Stimulated activated CD4-positive, alpha-beta T cell treated with anti-CD3 and anti-CD28 coated beads, TNF-alpha, amount 100 ng/mL, for 48 hours (primary cell): Measurements from ENCODE around the gene PCDHGA10.
"Not testable (repeated sequence)": the region's sequence is repeated elsewhere in the genome, so short reads cannot be mapped to it uniquely, and the experiment has no call there.

Source experiments
- DNase-seq, 3 donors: peaks; one replicate each; pipeline ENCODE4 v3.0.0-alpha.2; 2020; ENCODE audit warnings: low read depth in 3 of 3

PCDHGA10 gene

DNA sequence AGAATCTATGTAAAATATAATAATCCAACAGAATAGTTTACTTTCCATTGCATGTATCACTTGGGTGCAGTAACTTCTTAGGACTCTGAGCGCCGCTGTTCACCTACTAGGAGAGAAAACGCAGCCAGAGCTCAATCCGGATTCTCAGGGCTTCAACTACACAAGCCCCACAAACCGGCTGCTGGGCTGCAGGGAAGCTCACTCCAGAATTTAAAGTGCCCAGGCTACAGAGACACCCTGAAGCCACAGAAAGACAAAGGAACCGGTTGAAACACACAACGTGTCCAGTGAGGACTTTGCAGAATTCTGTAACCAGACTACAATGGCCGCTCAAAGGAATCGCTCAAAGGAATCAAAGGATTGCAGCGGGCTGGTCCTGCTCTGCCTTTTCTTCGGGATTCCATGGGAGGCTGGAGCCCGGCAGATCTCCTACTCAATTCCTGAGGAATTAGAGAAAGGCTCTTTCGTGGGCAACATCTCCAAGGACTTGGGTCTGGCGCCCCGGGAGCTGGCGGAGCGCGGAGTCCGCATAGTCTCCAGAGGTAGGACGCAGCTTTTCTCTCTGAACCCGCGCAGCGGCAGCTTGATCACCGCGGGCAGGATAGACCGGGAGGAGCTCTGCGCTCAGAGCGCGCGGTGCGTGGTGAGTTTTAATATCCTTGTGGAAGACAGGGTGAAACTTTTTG lies at the start of gene PCDHGA10:
PCDHGA10 (plus strand) TSS at position 134 of the 686 bp plus-strand sequence; CDS start at position 323, 189 bp downstream.
- peak in 1 of 3 donors; percentile 22 for DNase-seq

DNA sequence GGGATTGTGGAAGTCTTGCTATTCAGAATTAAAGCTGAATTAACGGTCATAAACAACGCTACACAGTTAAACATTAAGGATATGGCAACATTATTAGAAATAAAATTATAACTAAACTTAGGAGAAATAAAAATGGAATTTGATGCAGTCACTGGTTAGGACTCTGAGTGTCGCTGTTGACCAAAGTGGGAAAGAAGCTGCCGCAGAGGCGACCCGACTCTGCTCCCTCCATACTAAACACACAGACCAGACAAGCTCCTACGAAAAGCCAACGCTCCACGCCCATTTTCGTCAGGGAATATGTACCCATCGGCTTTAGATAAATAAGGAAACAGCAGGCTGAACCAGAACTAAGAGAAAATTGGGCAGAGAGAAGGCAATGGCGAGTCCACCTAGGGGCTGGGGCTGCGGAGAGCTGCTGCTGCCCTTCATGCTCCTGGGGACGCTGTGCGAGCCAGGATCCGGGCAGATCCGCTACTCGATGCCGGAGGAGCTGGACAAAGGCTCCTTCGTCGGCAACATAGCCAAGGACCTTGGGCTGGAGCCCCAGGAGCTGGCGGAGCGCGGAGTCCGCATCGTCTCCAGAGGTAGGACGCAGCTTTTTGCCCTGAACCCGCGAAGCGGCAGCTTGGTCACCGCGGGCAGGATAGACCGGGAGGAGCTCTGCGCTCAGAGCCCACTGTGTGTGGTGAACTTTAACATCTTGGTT lies 48.7 kb upstream of the PCDHGA10 start, which contains the start of gene PCDHGA5:
PCDHGA5 (plus strand) TSS at position 211 of the 709 bp plus-strand sequence; CDS start at position 380, 169 bp downstream.
- DNase-seq, result no peak

DNA sequence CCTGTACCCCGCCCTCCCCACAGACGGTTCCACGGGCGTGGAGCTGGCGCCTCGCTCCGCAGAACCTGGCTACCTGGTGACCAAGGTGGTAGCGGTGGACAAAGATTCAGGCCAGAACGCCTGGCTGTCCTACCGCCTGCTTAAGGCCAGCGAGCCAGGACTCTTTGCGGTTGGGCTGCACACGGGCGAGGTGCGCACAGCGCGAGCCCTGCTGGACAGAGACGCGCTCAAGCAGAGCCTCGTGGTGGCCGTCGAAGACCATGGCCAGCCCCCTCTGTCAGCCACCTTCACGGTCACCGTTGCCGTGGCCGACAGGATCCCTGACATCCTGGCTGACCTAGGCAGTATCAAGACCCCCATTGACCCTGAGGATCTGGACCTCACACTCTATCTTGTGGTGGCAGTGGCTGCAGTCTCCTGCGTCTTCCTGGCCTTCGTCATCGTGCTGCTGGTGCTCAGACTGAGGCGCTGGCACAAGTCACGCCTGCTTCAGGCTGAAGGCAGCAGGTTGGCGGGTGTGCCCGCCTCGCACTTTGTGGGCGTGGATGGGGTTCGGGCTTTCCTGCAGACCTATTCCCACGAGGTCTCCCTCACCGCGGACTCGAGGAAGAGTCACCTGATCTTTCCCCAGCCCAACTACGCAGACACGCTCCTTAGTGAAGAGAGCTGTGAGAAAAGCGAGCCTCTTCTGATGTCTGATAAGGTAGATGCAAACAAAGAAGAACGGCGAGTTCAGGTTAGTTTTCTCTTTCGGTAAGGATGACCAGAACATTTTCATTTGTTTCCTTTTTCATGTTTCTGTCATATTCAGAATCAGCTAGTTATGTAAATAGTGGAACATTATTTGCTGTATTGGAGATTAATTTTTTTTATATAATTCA lies 46.5 kb upstream of the PCDHGA10 start:
- no peak for DNase-seq

DNA sequence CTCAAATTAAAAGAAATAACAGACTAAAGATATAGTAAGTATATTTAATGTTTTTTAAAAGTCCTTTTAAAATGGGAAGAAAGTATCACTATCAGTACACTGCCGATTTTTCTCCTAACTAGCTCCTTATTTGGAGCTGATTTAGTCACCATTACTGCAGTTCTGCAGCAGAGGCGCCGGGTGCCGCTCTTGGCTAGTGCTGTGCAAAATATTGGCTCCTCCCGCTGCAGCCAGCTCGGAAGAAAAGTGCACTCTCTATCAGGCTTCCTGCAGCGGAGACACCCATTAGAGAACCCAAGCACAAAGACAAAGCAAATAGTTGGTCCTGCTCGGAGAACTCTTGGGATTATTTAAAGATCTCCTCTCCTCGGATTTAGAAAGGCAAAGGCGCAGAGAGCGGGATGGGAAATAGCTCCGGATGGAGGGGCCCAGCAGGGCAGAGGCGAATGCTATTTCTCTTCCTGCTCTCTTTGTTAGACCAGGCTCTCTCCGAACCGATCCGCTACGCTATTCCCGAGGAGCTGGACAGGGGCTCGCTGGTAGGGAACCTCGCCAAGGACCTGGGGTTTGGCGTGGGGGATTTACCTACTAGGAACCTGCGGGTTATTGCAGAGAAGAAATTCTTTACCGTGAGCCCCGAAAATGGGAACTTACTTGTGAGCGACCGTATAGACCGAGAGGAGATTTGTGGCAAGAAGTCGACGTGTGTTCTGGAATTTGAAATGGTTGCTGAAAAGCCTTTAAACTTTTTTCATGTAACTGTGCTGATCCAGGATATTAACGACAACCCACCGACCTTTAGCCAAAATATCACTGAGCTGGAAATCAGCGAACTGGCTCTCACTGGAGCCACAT lies 42.6 kb upstream of the PCDHGA10 start, which contains the start of gene PCDHGB3:
PCDHGB3 (plus strand) TSS at position 249 of the 855 bp plus-strand sequence; CDS start at position 402, 153 bp downstream.
- DNase-seq, result no peak

DNA sequence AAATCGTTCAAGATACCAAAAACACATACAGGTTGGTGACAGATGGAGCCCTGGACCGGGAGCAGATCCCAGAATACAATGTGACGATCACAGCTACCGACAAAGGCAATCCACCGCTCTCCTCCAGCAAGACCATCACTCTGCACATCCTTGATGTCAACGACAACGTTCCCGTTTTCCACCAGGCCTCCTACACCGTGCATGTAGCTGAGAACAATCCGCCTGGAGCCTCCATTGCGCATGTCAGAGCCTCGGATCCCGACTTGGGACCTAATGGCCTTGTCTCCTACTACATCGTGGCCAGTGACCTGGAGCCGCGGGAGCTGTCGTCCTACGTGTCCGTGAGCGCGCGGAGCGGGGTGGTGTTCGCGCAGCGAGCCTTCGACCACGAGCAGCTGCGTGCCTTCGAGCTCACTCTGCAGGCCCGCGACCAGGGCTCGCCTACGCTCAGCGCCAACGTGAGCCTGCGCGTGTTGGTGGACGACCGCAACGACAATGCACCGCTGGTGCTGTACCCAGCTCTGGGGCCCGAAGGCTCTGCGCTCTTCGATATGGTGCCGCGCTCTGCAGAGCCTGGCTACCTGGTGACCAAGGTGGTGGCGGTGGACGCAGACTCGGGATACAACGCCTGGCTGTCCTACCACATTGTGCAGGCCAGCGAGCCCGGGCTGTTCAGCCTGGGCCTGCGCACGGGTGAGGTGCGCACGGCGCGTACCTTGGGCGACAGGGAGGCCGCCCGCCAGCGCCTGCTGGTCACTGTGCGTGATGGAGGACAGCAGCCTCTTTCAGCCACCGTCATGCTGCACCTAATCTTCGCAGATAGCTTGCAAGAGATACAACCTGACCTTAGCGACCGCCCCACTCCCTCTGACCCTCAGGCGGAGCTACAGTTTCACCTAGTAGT lies 41.0 kb upstream of the PCDHGA10 start:
- DNase-seq, result no peak

DNA sequence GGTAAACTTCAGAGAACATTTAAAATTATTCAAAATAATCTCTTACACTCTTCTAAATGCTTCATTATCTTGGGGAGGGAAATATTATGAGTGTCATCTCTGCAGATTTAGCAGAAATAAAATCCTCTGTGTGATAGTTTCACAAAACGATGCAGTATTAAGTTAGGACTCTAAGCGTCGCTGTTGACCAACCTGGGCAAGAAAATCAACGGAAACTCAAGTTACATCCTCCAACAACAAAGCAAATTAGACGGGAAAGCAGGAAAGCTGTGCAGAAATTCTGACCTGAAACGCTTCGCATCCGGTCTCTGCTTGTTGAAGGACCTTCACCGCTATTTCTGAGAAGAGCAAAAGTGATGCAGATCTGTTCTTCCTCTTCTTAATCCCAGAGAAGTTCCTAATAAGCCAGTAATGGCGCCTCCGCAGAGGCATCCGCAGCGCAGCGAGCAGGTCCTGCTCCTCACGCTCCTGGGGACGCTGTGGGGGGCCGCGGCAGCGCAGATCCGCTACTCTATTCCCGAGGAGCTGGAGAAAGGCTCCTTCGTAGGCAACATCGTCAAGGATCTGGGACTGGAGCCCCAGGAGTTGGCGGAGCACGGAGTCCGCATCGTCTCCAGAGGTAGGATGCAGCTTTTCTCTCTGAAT lies 39.0 kb upstream of the PCDHGA10 start, which contains the start of gene PCDHGA6:
PCDHGA6 (plus strand) TSS at position 219 of the 645 bp plus-strand sequence; CDS start at position 412, 193 bp downstream.
- no peak for DNase-seq

DNA sequence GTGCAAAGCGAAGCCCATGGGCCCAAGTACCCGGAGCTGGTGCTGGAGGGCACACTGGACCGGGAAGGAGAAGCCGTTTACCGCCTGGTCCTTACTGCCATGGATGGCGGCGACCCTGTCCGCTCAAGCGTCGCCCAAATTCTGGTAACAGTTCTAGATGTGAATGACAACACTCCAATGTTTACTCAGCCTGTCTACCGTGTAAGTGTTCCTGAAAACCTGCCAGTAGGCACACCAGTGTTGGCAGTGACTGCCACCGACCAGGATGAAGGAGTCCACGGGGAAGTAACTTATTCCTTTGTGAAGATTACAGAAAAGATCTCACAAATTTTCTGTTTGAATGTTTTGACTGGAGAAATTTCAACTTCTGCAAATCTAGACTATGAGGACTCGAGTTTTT lies 38.2 kb upstream of the PCDHGA10 start:
- no peak for DNase-seq

DNA sequence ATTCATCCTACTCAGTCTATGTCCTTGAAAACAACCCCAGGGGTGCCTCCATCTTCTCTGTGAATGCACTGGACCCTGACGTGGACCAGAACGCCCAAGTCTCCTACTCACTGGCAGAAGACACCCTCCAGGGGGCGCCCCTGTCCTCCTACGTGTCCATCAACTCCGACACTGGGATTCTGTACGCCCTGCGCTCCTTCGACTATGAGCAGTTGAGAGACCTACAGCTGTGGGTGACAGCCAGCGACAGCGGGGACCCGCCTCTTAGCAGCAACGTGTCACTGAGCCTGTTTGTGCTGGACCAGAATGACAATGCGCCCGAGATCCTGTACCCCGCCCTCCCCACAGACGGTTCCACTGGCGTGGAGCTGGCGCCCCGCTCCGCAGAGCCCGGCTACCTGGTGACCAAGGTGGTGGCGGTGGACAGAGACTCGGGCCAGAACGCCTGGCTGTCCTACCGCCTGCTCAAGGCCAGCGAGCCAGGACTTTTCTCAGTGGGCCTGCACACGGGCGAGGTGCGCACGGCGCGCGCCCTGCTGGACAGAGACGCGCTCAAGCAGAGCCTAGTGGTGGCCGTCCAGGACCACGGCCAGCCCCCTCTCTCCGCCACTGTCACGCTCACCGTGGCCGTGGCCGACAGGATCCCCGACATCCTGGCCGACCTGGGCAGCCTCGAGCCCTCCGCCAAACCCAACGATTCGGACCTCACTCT lies 37.2 kb upstream of the PCDHGA10 start:
- DNase-seq, result not testable (repeated sequence)

DNA sequence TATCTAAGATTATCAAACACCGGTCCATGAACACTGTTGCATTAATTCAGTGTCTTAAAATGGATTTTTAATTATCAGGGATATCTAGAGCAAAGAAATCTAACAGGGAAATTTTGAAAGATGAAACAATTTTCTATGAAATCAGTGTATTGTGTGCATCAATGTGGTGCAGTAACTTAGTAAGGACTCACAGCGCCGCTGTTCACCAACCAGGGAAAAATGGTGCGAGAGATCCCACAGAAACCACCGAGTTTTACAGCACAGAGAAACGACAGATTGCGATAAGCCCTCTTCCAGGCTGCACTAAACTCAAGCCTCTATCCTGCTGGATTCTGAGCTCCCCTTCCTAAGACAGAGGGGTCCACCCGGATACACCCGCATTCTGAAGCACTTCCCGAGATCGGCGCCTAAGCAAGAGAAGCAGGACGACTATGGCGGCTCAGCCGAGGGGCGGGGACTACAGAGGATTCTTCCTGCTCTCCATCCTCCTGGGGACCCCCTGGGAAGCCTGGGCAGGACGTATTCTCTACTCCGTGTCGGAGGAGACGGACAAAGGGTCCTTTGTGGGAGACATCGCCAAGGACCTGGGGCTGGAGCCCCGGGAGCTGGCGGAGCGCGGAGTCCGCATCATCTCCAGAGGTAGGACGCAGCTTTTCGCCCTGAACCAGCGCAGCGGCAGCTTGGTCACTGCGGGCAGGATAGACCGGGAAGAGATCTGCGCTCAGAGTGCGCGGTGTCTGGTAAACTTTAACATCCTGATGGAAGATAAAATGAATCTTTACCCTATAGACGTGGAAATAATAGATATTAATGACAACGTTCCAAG lies 30.1 kb upstream of the PCDHGA10 start, which contains the start of gene PCDHGA7:
PCDHGA7 (plus strand) TSS at position 274 of the 826 bp plus-strand sequence; CDS start at position 432, 158 bp downstream.
- no peak for DNase-seq

DNA sequence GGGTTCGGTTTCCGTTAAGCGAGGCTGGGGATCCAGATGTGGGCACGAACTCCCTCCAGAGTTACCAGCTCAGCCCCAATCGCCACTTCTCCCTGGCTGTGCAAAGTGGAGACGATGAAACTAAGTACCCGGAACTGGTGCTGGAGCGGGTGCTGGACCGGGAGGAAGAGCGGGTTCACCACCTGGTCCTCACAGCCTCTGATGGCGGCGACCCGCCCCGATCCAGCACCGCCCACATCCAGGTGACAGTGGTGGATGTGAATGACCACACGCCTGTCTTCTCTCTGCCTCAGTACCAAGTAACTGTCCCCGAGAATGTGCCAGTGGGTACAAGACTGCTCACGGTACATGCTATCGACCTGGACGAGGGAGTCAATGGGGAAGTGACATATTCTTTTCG lies 29.4 kb upstream of the PCDHGA10 start:
- no peak for DNase-seq

DNA sequence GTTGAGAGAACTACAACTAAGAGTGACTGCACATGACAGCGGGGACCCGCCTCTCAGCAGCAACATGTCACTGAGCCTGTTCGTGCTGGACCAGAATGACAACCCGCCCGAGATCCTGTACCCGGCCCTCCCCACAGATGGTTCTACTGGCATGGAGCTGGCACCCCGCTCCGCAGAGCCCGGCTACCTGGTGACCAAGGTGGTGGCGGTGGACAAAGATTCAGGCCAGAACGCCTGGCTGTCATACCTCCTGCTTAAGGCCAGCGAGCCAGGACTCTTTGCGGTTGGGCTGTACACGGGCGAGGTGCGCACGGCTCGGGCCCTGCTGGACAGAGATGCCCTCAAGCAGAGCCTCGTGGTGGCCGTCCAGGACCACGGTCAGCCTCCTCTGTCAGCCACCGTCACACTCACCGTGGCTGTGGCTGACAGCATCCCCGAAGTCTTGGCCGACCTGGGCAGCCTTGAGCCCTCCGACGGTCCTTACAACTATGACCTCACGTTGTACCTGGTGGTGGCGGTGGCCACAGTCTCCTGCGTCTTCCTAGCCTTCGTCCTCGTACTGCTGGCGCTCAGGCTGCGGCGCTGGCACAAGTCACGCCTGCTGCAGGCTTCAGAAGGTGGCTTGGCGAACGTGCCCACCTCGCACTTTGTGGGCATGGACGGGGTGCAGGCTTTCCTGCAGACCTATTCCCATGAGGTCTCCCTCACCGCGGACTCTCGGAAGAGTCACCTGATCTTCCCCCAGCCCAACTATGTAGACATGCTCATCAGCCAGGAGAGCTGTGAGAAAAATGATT lies 28.1 kb upstream of the PCDHGA10 start:
- DNase-seq, result no peak

DNA sequence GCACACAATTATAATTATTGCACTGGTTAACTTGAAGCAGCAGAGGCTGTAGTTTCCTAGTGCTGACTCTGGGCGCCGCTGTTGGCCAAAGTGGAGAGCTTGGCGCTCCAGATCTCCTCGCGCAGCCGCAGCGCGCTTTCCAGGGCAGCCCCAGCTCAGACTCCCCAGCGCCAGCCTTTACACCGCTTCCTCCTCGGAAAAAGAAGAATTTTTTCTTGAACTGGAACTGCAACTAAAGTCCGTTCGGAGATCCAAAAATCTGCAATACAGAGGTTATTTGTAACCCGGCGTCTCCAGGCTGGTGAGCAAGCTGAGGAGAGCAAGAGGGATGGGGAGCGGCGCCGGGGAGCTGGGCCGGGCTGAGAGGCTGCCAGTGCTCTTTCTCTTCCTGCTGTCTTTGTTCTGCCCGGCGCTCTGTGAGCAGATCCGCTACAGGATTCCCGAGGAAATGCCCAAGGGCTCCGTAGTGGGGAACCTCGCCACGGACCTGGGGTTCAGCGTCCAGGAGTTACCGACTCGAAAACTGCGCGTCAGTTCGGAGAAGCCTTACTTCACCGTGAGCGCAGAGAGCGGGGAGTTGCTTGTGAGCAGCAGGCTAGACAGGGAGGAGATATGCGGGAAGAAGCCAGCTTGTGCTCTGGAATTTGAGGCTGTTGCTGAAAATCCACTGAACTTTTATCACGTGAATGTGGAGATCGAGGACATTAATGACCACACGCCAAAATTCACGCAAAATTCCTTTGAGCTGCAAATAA lies 25.1 kb upstream of the PCDHGA10 start, which contains the start of gene PCDHGB4:
PCDHGB4 (plus strand) TSS at position 142 of the 755 bp plus-strand sequence; CDS start at position 329, 187 bp downstream.
- DNase-seq, result not testable (repeated sequence)

DNA sequence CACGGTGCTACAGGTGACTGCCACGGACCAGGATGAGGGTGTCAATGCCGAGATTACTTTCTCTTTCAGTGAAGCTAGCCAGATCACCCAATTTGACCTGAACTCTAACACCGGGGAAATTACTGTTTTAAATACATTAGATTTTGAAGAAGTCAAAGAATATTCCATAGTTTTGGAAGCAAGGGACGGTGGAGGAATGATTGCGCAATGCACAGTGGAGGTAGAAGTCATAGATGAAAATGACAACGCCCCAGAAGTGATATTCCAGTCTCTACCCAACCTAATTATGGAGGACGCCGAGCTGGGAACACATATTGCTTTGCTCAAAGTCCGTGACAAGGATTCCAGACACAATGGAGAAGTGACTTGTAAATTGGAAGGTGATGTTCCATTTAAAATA lies 24.1 kb upstream of the PCDHGA10 start:
- DNase-seq, result no peak

DNA sequence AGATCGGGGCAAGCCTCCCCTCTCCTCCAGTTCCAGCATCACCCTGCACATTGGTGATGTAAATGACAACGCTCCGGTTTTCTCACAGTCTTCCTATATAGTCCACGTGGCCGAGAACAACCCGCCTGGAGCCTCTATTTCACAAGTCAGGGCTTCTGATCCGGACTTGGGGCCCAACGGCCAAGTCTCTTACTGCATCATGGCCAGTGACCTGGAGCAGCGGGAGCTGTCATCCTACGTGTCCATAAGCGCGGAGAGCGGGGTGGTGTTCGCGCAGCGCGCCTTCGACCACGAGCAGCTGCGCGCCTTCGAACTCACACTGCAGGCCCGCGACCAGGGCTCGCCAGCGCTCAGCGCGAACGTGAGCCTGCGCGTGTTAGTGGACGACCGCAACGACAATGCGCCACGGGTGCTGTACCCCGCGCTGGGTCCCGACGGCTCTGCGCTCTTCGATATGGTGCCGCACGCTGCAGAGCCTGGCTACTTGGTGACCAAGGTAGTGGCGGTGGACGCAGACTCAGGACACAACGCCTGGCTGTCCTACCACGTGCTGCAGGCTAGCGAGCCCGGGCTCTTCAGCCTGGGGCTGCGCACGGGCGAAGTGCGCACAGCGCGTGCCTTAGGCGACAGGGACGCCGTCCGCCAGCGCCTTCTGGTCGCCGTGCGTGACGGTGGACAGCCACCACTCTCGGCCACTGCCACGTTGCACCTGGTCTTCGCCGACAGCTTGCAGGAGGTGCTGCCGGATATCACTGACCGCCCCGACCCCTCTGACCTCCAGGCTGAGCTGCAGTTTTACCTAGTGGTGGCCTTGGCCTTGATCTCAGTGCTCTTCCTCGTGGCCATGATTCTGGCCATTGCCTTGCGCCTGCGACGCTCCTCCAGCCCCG lies 23.4 kb upstream of the PCDHGA10 start:
- DNase-seq, result no peak
